PFSK-1 (cell line): ENCODE measurements around the gene MTX1.

Source experiments
- FOXP2 ChIP-seq: optimal IDR thresholded peaks from 2 replicates; pipeline ENCODE3; 2011; ENCODE audit warnings: borderline replicate concordance, control low read depth, inconsistent platforms; ENCODE audit not compliant: insufficient read depth; ENCODE audit errors: extremely low read length, extremely low read depth
- POLR2AphosphoS5 ChIP-seq: IDR thresholded peaks from 2 replicates; pipeline ENCODE4 v1.6.1; 2012; ENCODE audit warnings: low read depth, mild to moderate bottlenecking, control low read depth, low read length, moderate library complexity
- REST ChIP-seq, 2 experiments: IDR thresholded peaks; 2 replicates each; pipeline versions ENCODE4 v1.6.1 to v1.8.0; 2011 to 2012; ENCODE audit warnings: low read depth in 2 of 2, low read length in 2 of 2, control low read depth in 1 of 2, inconsistent platforms in 1 of 2, mild to moderate bottlenecking in 1 of 2, moderate library complexity in 1 of 2; ENCODE audit not compliant: insufficient read depth in 1 of 2
- SIN3A ChIP-seq: IDR thresholded peaks from 2 replicates; pipeline ENCODE4 v1.6.1; 2012; ENCODE audit warnings: mild to moderate bottlenecking, low read length, moderate library complexity, borderline replicate concordance; ENCODE audit not compliant: insufficient read depth
- TAF1 ChIP-seq: IDR thresholded peaks from 2 replicates; pipeline ENCODE4 v1.6.1; 2012; ENCODE audit warnings: low read length, control low read depth, borderline replicate concordance; ENCODE audit not compliant: insufficient read depth

MTX1 gene

GRCh38 chr1:155263067-155263466 lies 54.6 kb downstream of the MTX1 start:
- TF ChIP-seq TAF1: no peak
- no peak for TF ChIP-seq REST (IDR thresholded peaks at IDR 0.05; ENCODE audit: insufficient read depth in 1 of 2, low read depth in 2 of 2, low read length in 2 of 2)
- no peak for TF ChIP-seq SIN3A
- no peak for TF ChIP-seq FOXP2
- no peak; the same call in 1 of the 2 replicates for TF ChIP-seq POLR2AphosphoS5
